GM20431 (cell line): ENCODE data around the gene OR10H3.
"Not testable (repeated sequence)": the region's sequence is repeated elsewhere in the genome, so short reads cannot be mapped to it uniquely, and the experiment has no call there.

ENCODE experiments used
- in situ Hi-C: fragments of 300-500 bp; cut with MseI, MboI; formaldehyde crosslinking; loops from one replicate; pipeline ENCODE4 v1.15.0; 2020; ENCODE audit warnings: low sequenced_read_pairs; ENCODE audit not compliant: unreplicated experiment

The OR10H3 gene

GRCh38 chr19:15776991-15777970, 39.5 kb downstream of the OR10H3 start:
- in situ Hi-C loops = loop anchor here (5.0 kb wide), 1 partner anchor 100 kb away; no protein-coding TSS in a partner anchor

- in situ Hi-C loops = loop anchor here (5.0 kb wide), 1 partner anchor 103 kb away; no protein-coding TSS in a partner anchor
Observed at GRCh38 chr19:15779756-15780476, 42.1 kb downstream of the OR10H3 start.

DNA sequence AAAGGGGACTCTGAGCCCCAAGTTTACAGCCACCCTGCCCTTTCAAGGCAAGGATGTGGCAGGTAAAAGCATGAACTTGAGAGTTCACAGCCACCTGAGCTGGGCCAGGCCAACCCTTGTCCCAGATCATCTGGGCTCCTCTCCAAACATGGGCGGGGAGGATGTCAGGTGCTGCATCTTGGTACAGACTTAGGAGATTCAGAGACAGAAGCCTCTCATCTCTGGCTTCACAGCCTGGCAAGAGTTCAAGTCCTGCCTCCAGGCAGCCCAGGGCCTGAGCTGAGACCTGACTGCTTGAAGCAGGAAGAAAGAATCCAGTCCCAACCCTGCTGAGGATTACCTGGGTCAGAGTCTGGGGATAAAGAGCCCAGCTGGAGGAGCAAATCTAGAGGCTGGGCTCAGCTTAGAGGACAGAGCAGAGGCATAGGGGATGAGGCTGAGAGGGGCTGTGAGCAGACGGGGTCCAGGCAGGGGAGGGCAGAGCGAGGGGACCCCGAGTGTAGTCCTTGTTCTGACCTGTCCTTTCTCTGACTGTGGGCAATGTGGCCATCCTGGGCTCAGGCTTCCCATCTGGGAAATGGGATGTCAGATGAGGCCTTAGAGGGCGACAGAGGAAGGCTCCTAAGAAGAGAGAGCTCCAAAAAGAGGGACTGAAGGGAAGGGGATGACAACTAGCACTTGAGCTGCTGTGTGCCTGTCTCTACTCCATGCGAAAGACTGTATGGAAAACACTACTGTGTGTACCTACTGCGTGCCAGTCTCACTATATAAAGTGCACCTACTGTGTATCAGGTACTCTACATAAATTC, 43.0 kb downstream of the OR10H3 start:
- in situ Hi-C loops = no loop called here

- in situ Hi-C loops = no loop called here
Observed at GRCh38 chr19:15781661-15782060, 43.9 kb downstream of the OR10H3 start.

- in situ Hi-C loops = no loop called here
Observed at GRCh38 chr19:15782211-15782610, 44.4 kb downstream of the OR10H3 start.

- in situ Hi-C loops = not testable (repeated sequence)
Observed at GRCh38 chr19:15782896-15783295, 45.1 kb downstream of the OR10H3 start.

- in situ Hi-C loops = no loop called here
Observed at GRCh38 chr19:15787611-15788155, 49.9 kb downstream of the OR10H3 start, which contains the start of gene OR10H5. OR10H5 (plus strand) TSS chr19:15787661; CDS start chr19:15794049, 6,388 bp downstream.

GRCh38 chr19:15788594-15789270, 50.9 kb downstream of the OR10H3 start:
- in situ Hi-C loops = no loop called here

DNA sequence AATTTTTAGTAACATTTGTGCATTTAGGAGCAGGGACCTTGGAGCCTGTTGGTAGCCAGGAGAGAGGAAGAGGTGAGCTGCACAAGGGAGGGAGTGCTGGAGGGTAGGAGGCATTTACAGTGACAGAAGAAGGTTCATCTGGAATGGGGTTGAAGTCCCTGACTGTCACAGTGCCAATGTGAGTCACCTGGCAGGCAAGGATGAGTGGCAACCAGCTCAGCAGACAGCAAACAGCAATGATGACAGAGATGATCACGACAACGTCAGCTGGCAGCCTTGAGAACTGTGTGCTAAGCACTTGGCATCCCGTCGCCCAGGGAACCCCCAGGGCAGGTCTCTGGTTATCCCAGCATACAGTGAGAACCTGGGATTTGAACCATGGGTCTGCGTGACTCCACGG, 52.3 kb downstream of the OR10H3 start:
- in situ Hi-C loops = no loop called here
